ENCODE measurements around the gene GSTP1.

DNA sequence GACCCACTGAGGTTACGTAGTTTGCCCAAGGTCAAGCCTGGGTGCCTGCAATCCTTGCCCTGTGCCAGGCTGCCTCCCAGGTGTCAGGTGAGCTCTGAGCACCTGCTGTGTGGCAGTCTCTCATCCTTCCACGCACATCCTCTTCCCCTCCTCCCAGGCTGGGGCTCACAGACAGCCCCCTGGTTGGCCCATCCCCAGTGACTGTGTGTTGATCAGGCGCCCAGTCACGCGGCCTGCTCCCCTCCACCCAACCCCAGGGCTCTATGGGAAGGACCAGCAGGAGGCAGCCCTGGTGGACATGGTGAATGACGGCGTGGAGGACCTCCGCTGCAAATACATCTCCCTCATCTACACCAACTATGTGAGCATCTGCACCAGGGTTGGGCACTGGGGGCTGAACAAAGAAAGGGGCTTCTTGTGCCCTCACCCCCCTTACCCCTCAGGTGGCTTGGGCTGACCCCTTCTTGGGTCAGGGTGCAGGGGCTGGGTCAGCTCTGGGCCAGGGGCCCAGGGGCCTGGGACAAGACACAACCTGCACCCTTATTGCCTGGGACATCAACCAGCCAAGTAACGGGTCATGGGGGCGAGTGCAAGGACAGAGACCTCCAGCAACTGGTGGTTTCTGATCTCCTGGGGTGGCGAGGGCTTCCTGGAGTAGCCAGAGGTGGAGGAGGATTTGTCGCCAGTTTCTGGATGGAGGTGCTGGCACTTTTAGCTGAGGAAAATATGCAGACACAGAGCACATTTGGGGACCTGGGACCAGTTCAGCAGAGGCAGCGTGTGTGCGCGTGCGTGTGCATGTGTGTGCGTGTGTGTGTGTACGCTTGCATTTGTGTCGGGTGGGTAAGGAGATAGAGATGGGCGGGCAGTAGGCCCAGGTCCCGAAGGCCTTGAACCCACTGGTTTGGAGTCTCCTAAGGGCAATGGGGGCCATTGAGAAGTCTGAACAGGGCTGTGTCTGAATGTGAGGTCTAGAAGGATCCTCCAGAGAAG, 1.6 kb downstream of the GSTP1 start:
- peak in 1 of 3 experiments; percentile 14 for TF ChIP-seq CTCF (optimal IDR thresholded peaks at IDR 0.05 in 1 of 3, IDR thresholded peaks at IDR 0.05 in 1 of 3, conservative IDR thresholded peaks at IDR 0.05 in 1 of 3; ENCODE audit: extremely low read depth in 1 of 3, insufficient read depth in 2 of 3, low read length in 3 of 3)
- TF ChIP-seq EZH2 (IDR thresholded peaks at IDR 0.05; ENCODE audit: low read length) = no peak

All from keratinocyte (primary cell).